HL-60 (cell line): Measurements from ENCODE around the gene MMP21.

Source experiments
- DNase-seq, 2 experiments: peaks; one replicate each; pipeline ENCODE4 v3.0.0-alpha.2; 2010 to 2020; ENCODE audit warnings: low read depth in 1 of 2, low spot score in 1 of 2
- H3K27ac ChIP-seq: fragments of 250-450 bp; sonication (Bioruptor Pico); replicated peaks from 2 replicates; pipeline ENCODE4 v1.5.1; 2020; ENCODE audit warnings: mild to moderate bottlenecking, moderate library complexity
- H3K27me3 ChIP-seq: fragments of 250-450 bp; sonication (Bioruptor Pico); 2 replicates; pipeline ENCODE4 v1.5.1; 2021; ENCODE audit warnings: mild to moderate bottlenecking, moderate library complexity; ENCODE audit not compliant: insufficient read depth, poor library complexity, severe bottlenecking
- H3K4me3 ChIP-seq: replicated peaks from 2 replicates; pipeline ENCODE4 v1.5.1; 2011; ENCODE audit warnings: mild to moderate bottlenecking, control low read depth, low read length; ENCODE audit not compliant: insufficient read depth
- CTCF ChIP-seq: IDR thresholded peaks from one replicate; pipeline ENCODE4 v1.5.1; 2011; ENCODE audit warnings: low read length, control low read depth, inconsistent platforms; ENCODE audit not compliant: insufficient read depth
- GABPA ChIP-seq: IDR thresholded peaks from 2 replicates; pipeline ENCODE4 v1.6.1; 2012; ENCODE audit warnings: low read depth
- POLR2AphosphoS5 ChIP-seq: IDR thresholded peaks from 2 replicates; pipeline ENCODE4 v1.6.1; 2012; ENCODE audit warnings: low read depth
- REST ChIP-seq: IDR thresholded peaks from 2 replicates; pipeline ENCODE4 v1.6.1; 2012; ENCODE audit warnings: low read depth; ENCODE audit not compliant: insufficient replicate concordance
- SPI1 ChIP-seq: IDR thresholded peaks from 2 replicates; pipeline ENCODE4 v1.6.1; 2012; ENCODE audit warnings: low read depth, mild to moderate bottlenecking, borderline replicate concordance

MMP21 gene

GRCh38 chr10:125761961-125762360 is 13.7 kb downstream of the MMP21 start:
- H3K4me3 ChIP-seq: no peak overlapping the region
- no peak; the same call in 1 of the 2 replicates for TF ChIP-seq SPI1
- TF ChIP-seq CTCF: no peak
- no peak for TF ChIP-seq GABPA
- TF ChIP-seq REST: no peak
- TF ChIP-seq POLR2AphosphoS5: no peak
- H3K27ac ChIP-seq: no peak overlapping the region
- DNase-seq: no peak
- no peaks in the 10 kb centered on the region for H3K27me3 ChIP-seq

- DNase-seq: no peak
These were observed 17.9 kb downstream of the MMP21 start for GRCh38 chr10:125757742-125758141.

More at GRCh38 chr10:125757742-125758141, 17.9 kb downstream of the MMP21 start:
- Histone ChIP-seq H3K4me3 (no peak overlapping the region), H3K27ac (no peak overlapping the region), H3K27me3 (no peaks in the 10 kb centered on the region)
- TF ChIP-seq GABPA (no peak), REST (no peak), POLR2AphosphoS5 (no peak), SPI1 (no peak), CTCF (no peak)
